Measurements from ENCODE around the gene MAP4K4. TPM values are rescaled to one million over a fixed set of nuclear protein-coding genes. Genes with fewer than 3 reads are reported as not detected.
"Not testable (repeated sequence)": the region's sequence is repeated elsewhere in the genome, so short reads cannot be mapped to it uniquely, and the experiment has no call there.

MAP4K4 gene
- total and polyA plus RNA-seq, 4 donors: 19.7 to 91.7 (median 54.0) TPM

DNA sequence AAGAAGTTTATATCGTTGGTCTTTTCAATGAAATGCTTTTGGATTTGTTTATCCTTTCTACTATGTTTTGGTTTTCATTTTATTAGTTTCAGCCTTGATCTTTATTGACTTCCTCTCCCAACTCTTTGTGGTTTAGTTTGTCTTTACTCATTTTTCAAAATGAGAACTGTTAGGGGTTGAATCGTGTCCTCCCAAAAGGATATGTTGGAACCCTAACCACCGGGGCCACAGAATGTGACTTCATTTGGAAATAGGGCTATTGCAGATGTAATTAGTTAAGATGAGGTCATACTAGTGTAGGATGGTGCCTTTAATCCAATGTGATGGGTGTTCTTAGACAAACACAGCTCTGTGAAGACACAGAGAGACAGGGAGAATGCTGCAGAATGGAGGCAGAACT is 233.9 kb downstream of the MAP4K4 start:
- Histone ChIP-seq H3K9ac (ENCODE audit: insufficient read depth in 1 of 2, low read length in 2 of 2) (no peak overlapping the region), H3K36me3 (ENCODE audit: control insufficient read depth in 4 of 4, insufficient read depth in 4 of 4, low read length in 4 of 4) (no peaks in the 10 kb centered on the region), H3K9me3 (ENCODE audit: control insufficient read depth in 4 of 4, insufficient read depth in 3 of 4, low read length in 3 of 4) (peaks cover 0 to 10% (median 2%) of the 10 kb centered on the region in 4 donors), H3K4me3 (no peak overlapping the region), H3K27ac (ENCODE audit: low read depth in 1 of 2, low read length in 1 of 2) (no peak overlapping the region), H3K27me3 (ENCODE audit: control insufficient read depth in 3 of 3, insufficient read depth in 3 of 3, low read length in 2 of 3) (no peaks in the 10 kb centered on the region), H3K4me1 (ENCODE audit: control insufficient read depth in 5 of 5, insufficient read depth in 5 of 5, low read length in 5 of 5) (no peaks in the 10 kb centered on the region)
- ATAC-seq (ENCODE audit: insufficient read depth, low FRiP score) (no peak), DNase-seq (no peak)
- WGBS, 2 donors: 41 to 62% methylated on average over 3 of the region's 3 CpGs
- TF ChIP-seq, protein P1, sequence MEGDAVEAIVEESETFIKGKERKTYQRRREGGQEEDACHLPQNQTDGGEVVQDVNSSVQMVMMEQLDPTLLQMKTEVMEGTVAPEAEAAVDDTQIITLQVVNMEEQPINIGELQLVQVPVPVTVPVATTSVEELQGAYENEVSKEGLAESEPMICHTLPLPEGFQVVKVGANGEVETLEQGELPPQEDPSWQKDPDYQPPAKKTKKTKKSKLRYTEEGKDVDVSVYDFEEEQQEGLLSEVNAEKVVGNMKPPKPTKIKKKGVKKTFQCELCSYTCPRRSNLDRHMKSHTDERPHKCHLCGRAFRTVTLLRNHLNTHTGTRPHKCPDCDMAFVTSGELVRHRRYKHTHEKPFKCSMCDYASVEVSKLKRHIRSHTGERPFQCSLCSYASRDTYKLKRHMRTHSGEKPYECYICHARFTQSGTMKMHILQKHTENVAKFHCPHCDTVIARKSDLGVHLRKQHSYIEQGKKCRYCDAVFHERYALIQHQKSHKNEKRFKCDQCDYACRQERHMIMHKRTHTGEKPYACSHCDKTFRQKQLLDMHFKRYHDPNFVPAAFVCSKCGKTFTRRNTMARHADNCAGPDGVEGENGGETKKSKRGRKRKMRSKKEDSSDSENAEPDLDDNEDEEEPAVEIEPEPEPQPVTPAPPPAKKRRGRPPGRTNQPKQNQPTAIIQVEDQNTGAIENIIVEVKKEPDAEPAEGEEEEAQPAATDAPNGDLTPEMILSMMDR (IDR thresholded peaks at IDR 0.05; ENCODE audit: control extremely low read depth, extremely low read depth): no peak

DNA sequence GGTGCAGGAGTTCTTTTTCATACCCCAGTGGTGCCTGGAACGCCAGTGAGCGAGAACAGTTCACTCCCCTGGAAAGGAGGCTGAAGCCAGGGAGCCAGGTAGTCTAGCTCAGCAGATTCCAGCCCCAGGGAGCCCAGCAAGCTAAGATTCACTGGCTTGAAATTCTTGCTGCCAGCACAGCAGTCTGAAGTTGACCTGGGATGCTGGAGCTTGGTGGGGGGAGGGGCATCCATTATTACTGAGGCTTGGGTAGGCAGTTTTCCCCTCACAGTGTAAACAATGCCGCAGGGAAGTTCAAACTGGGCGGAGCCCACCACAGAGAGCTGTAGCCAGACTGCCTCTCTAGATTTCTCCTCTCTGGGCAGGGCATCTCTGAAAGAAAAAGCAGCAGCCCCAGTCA is 238.3 kb downstream of the MAP4K4 start:
- DNase-seq: peak in 1 of 3 donors; percentile 25
- not testable (repeated sequence) for H3K27me3 ChIP-seq (ENCODE audit: control insufficient read depth in 3 of 3, insufficient read depth in 3 of 3, low read length in 2 of 3); H3K4me3 ChIP-seq; H3K27ac ChIP-seq (ENCODE audit: low read depth in 1 of 2, low read length in 1 of 2); H3K4me1 ChIP-seq (ENCODE audit: control insufficient read depth in 5 of 5, insufficient read depth in 5 of 5, low read length in 5 of 5); H3K9me3 ChIP-seq (ENCODE audit: control insufficient read depth in 4 of 4, insufficient read depth in 3 of 4, low read length in 3 of 4); H3K9ac ChIP-seq (ENCODE audit: insufficient read depth in 1 of 2, low read length in 2 of 2); ATAC-seq (ENCODE audit: insufficient read depth, low FRiP score); H3K36me3 ChIP-seq (ENCODE audit: control insufficient read depth in 4 of 4, insufficient read depth in 4 of 4, low read length in 4 of 4)
- 70 to 88% methylated on average over 4 of the region's 4 CpGs for WGBS, 2 donors

DNA sequence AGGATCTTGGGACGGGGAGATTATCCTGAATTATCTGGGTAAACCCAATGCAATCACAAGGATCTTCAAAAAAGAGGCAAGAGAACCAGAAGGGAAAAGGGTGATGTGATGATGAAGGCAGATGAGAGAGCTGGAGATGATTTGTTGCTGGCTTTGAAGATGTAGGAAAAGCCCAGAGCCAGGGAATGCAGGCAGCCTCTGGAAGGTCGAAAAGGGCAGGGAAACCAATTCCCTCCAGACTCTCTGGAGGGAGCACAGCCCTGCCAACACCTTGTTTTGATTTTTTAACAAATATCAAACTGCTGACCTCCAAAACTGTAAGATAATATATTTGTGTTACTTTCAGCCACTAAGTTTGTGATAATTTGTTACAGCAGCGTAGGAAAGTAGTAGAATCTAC is 245.3 kb downstream of the MAP4K4 start:
- H3K4me3 ChIP-seq: no peak overlapping the region
- no peak for ATAC-seq (ENCODE audit: insufficient read depth, low FRiP score)
- no peaks in the 10 kb centered on the region for H3K36me3 ChIP-seq (ENCODE audit: control insufficient read depth in 4 of 4, insufficient read depth in 4 of 4, low read length in 4 of 4)
- WGBS, 2 donors: 63 to 83% methylated on average over 3 of the region's 3 CpGs
- TF ChIP-seq, protein P1 (IDR thresholded peaks at IDR 0.05; ENCODE audit: control extremely low read depth, extremely low read depth): no peak
- no peak for DNase-seq
- no peak overlapping the region for H3K9ac ChIP-seq (ENCODE audit: insufficient read depth in 1 of 2, low read length in 2 of 2)
- H3K27me3 ChIP-seq (ENCODE audit: control insufficient read depth in 3 of 3, insufficient read depth in 3 of 3, low read length in 2 of 3): no peaks in the 10 kb centered on the region
- no peak overlapping the region for H3K27ac ChIP-seq (ENCODE audit: low read depth in 1 of 2, low read length in 1 of 2)
- H3K4me1 ChIP-seq (ENCODE audit: control insufficient read depth in 5 of 5, insufficient read depth in 5 of 5, low read length in 5 of 5): no peaks in the 10 kb centered on the region
- H3K9me3 ChIP-seq (ENCODE audit: control insufficient read depth in 4 of 4, insufficient read depth in 3 of 4, low read length in 3 of 4): no peaks in the 10 kb centered on the region

Other genes starting within 250 kb of the MAP4K4 start
- under 1 TPM; 0.58 to 0.88 TPM for gene RFX8, start 222.6 kb upstream of the MAP4K4 start, total RNA-seq
- under 1 TPM; 0.11 to 0.14 TPM for gene RFX8, start 222.6 kb upstream of the MAP4K4 start, polyA plus RNA-seq

Data from lung (tissue), 12 donors.